K562 (cell line): Measurements from ENCODE around the gene SPIB. TPM values are rescaled to one million over a fixed set of nuclear protein-coding genes. Genes with fewer than 3 reads are reported as not detected.

Experiments
- CBFA2T3 ChIP-seq: fragments of 450-650 bp; IDR thresholded peaks from 2 replicates; pipeline ENCODE4 v1.6.1; 2017
- CCAR2 ChIP-seq: fragments of 200-400 bp; formaldehyde crosslinking; IDR thresholded peaks from 2 replicates; pipeline ENCODE4 v1.6.1; 2017; ENCODE audit warnings: mild to moderate bottlenecking, low read depth, low read length
- CHAMP1 ChIP-seq: fragments of 450-650 bp; IDR thresholded peaks from 2 replicates; pipeline ENCODE4 v1.6.1; 2016; ENCODE audit warnings: mild to moderate bottlenecking
- CREB5 ChIP-seq: fragments of 250-450 bp; sonication (Bioruptor Pico); IDR thresholded peaks from 2 replicates; pipeline ENCODE4 v1.5.0; 2020; ENCODE audit warnings: mild to moderate bottlenecking
- EHMT2 ChIP-seq: fragments of 450-650 bp; IDR thresholded peaks from 2 replicates; pipeline ENCODE4 v1.6.1; 2018; ENCODE audit warnings: antibody characterized with exemption
- FUS ChIP-seq: fragments of 200-400 bp; formaldehyde crosslinking; optimal IDR thresholded peaks from 2 replicates; pipeline ENCODE3; 2017; ENCODE audit warnings: low read depth, low read length
- ID3 ChIP-seq, 2 experiments: fragments of 250-450 bp in 1 of 2; fragments of 450-650 bp in 1 of 2; sonication (Bioruptor Pico) in 1 of 2; IDR thresholded peaks; 2 replicates each; pipeline versions ENCODE4 v1.6.1 to v1.8.0; 2016 to 2021; ENCODE audit warnings: mild to moderate bottlenecking in 2 of 2, moderate library complexity in 2 of 2, missing compliant biosample characterization in 1 of 2, missing genetic modification characterization in 1 of 2
- IFI16 ChIP-seq: fragments of 250-450 bp; sonication (Bioruptor Pico); IDR thresholded peaks from 2 replicates; pipeline ENCODE4 v2.1.2; 2022; ENCODE audit warnings: mild to moderate bottlenecking, inconsistent platforms
- L3MBTL2 ChIP-seq: fragments of 450-650 bp; IDR thresholded peaks from 2 replicates; pipeline ENCODE4 v1.6.1; 2016; ENCODE audit warnings: mild to moderate bottlenecking, moderate library complexity
- LCOR ChIP-seq: sonication (generic); formaldehyde crosslinking; IDR thresholded peaks from 2 replicates; pipeline ENCODE4 v1.8.0; 2022; ENCODE audit warnings: mild to moderate bottlenecking, missing genetic modification reagents
- MAZ ChIP-seq, 2 experiments: fragments of 450-650 bp in 1 of 2; sonication (generic) in 1 of 2; formaldehyde crosslinking; IDR thresholded peaks in 1 of 2; conservative IDR thresholded peaks in 1 of 2; 2 replicates each; pipeline versions ENCODE4 v1.4.0 to v1.5.0; 2020; ENCODE audit warnings: mild to moderate bottlenecking in 1 of 2, missing genetic modification reagents in 1 of 2
- POLR3A ChIP-seq: IDR thresholded peaks from 2 replicates; pipeline ENCODE4 v1.6.1; 2011; ENCODE audit warnings: borderline replicate concordance, mild to moderate bottlenecking, moderate library complexity; ENCODE audit not compliant: insufficient read length, insufficient read depth; ENCODE audit errors: extremely low read depth
- RBM15 ChIP-seq: fragments of 200-400 bp; formaldehyde crosslinking; IDR thresholded peaks from 2 replicates; pipeline ENCODE4 v1.6.1; 2018; ENCODE audit warnings: mild to moderate bottlenecking, low read length, moderate library complexity; ENCODE audit not compliant: insufficient read depth
- SAP30 ChIP-seq: fragments of 200-600 bp; sonication (generic); IDR thresholded peaks from 2 replicates; pipeline ENCODE4 v1.6.1; 2012; ENCODE audit warnings: borderline replicate concordance, low read depth, mild to moderate bottlenecking, moderate library complexity, low read length, control low read depth, inconsistent platforms; ENCODE audit not compliant: insufficient read depth, poor library complexity, severe bottlenecking
- SMARCE1 ChIP-seq: fragments of 450-650 bp; IDR thresholded peaks from 2 replicates; pipeline ENCODE4 v1.7.1; 2016; ENCODE audit warnings: mild to moderate bottlenecking
- TAF9B ChIP-seq: fragments of 450-650 bp; IDR thresholded peaks from 2 replicates; pipeline ENCODE4 v1.6.1; 2018; ENCODE audit warnings: mild to moderate bottlenecking; ENCODE audit not compliant: partially characterized antibody
- ZFX ChIP-seq: sonication (generic); formaldehyde crosslinking; IDR thresholded peaks from 2 replicates; pipeline ENCODE4 v1.8.0; 2022; ENCODE audit warnings: mild to moderate bottlenecking, missing genetic modification reagents, moderate library complexity
- ZNF121 ChIP-seq: sonication (generic); formaldehyde crosslinking; conservative IDR thresholded peaks from 2 replicates; pipeline ENCODE4 v1.8.0; 2022; ENCODE audit warnings: missing genetic modification reagents
- ZNF184 ChIP-seq: sonication (generic); formaldehyde crosslinking; IDR thresholded peaks from 2 replicates; pipeline ENCODE4 v1.5.0; 2020; ENCODE audit warnings: missing genetic modification reagents
- ZNF518B ChIP-seq: fragments of 250-450 bp; sonication (Bioruptor Pico); IDR thresholded peaks from 2 replicates; pipeline ENCODE4 v1.5.0; 2021; ENCODE audit warnings: mild to moderate bottlenecking, moderate library complexity
- polyA plus RNA-seq, 8 experiments: library from polyadenylated mRNA; depleted of rRNA in 4 of 8; stranded (reverse) in 5 of 8; unstranded in 3 of 8; fragments of >200 nt; fragmentation: Nextera tagmentation in 2 of 8; fragmentation: Illumina TruSeq in 1 of 8; extraction: Ambion mirVana in 2 of 8; extraction: Trizol in 1 of 8; gene quantifications; 2 replicates each; pipeline versions ENCODE4 v1.2.1 to v1.2.3, GENCODE V29; 2011 to 2014; ENCODE audit warnings: inconsistent platforms in 1 of 8, missing spikeins in 1 of 8
- total RNA-seq, 7 experiments: library from RNA; depleted of rRNA in 6 of 7; stranded (reverse); fragments of >200 nt in 6 of 7; fragmentation: Illumina TruSeq in 2 of 7; extraction: Trizol in 2 of 7; gene quantifications; 2 replicates each; pipeline versions ENCODE4 v1.2.1 to v1.2.3, GENCODE V29; 2011 to 2021; ENCODE audit warnings: low replicate concordance in 1 of 7

The SPIB gene
- total and polyA plus RNA-seq, 9 of the 15 experiments (the other 6 are each of a cell fraction or from before 2014, with no cell fraction given): 0.06 to 1.0 (median 0.43) TPM; not detected in 1

- TF ChIP-seq ZNF518B: no peak
- no peak for TF ChIP-seq ZNF121 (CRISPR knock-in tag)
- no peak for TF ChIP-seq ID3 (CRISPR knock-in tag; IDR thresholded peaks at IDR 0.05)
- no peak for TF ChIP-seq ID3 (tag; IDR thresholded peaks at IDR 0.05)
- no peak for TF ChIP-seq ZNF184 (CRISPR knock-in tag)
- no peak for TF ChIP-seq SAP30
- TF ChIP-seq MAZ (CRISPR knock-in tag; conservative IDR thresholded peaks at IDR 0.05 in 1 of 2, IDR thresholded peaks at IDR 0.05 in 1 of 2): peak; percentile 67 to 77; a peak in 3 of 4 replicates
- TF ChIP-seq RBM15: no peak
- no peak for TF ChIP-seq TAF9B
- TF ChIP-seq CHAMP1: no peak
- peak; percentile 97 for TF ChIP-seq ZFX (CRISPR knock-in tag)
- no peak for TF ChIP-seq POLR3A
- TF ChIP-seq FUS: no peak
- TF ChIP-seq SMARCE1: no peak
- TF ChIP-seq CCAR2: no peak
- no peak for TF ChIP-seq LCOR
- TF ChIP-seq EHMT2: no peak
- TF ChIP-seq IFI16 (CRISPR knock-in tag): no peak
- TF ChIP-seq CREB5: no peak
- peak; percentile 85 for TF ChIP-seq L3MBTL2
- no peak for TF ChIP-seq CBFA2T3
Measured at GRCh38 chr19:50431343-50432220, 12.8 kb downstream of the SPIB start (continued).
